OCI-LY3 (cell line): Measurements from ENCODE around the gene EPM2A.

Experiments
- EZH2phosphoT487 ChIP-seq: fragments of 200-600 bp; shearing (Covaris generic); IDR thresholded peaks from 2 replicates; pipeline ENCODE4 v1.6.1; 2018; ENCODE audit warnings: antibody characterized with exemption, mixed run types, low read depth
- TF ChIP-seq, protein P1 (sequence below): fragments of 200-600, 300-600 bp; sonication (generic); IDR thresholded peaks from 2 replicates; pipeline ENCODE4 v1.5.1; 2014; ENCODE audit warnings: antibody characterized with exemption, low read length, low read depth

DNA sequence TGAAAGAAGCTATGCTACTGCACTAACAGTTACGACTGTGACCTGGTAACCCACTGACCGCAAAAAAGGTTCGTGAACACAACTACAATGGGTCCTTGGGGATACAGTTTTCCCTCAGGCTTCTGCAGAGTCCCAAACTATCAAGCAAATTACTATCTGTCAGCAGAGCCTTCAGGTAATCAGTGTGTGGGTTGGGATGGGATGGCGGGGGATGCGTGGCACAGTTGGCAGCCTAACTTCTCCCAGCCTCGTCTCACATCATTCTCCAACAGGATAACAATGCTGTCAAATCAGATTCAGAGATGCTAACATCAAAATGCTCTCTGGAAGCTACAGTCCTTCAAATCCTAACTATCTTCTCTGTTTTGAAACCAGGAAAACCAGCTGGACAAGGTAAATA is 102.3 kb downstream of the EPM2A start:
- TF ChIP-seq, protein P1, sequence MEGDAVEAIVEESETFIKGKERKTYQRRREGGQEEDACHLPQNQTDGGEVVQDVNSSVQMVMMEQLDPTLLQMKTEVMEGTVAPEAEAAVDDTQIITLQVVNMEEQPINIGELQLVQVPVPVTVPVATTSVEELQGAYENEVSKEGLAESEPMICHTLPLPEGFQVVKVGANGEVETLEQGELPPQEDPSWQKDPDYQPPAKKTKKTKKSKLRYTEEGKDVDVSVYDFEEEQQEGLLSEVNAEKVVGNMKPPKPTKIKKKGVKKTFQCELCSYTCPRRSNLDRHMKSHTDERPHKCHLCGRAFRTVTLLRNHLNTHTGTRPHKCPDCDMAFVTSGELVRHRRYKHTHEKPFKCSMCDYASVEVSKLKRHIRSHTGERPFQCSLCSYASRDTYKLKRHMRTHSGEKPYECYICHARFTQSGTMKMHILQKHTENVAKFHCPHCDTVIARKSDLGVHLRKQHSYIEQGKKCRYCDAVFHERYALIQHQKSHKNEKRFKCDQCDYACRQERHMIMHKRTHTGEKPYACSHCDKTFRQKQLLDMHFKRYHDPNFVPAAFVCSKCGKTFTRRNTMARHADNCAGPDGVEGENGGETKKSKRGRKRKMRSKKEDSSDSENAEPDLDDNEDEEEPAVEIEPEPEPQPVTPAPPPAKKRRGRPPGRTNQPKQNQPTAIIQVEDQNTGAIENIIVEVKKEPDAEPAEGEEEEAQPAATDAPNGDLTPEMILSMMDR, result no peak
- no peak for TF ChIP-seq EZH2phosphoT487
